GM19351 (cell line): ENCODE results near the gene NEMP1.
"Not testable (repeated sequence)": the region's sequence is repeated elsewhere in the genome, so short reads cannot be mapped to it uniquely, and the experiment has no call there.

ENCODE experiments used
- ATAC-seq: cut with Tn5 transposase; IDR thresholded peaks from one replicate; pipeline ENCODE4 v1.9.1; 2021; ENCODE audit warnings: mild to moderate bottlenecking, moderate library complexity; ENCODE audit not compliant: unreplicated experiment

NEMP1 gene

DNA sequence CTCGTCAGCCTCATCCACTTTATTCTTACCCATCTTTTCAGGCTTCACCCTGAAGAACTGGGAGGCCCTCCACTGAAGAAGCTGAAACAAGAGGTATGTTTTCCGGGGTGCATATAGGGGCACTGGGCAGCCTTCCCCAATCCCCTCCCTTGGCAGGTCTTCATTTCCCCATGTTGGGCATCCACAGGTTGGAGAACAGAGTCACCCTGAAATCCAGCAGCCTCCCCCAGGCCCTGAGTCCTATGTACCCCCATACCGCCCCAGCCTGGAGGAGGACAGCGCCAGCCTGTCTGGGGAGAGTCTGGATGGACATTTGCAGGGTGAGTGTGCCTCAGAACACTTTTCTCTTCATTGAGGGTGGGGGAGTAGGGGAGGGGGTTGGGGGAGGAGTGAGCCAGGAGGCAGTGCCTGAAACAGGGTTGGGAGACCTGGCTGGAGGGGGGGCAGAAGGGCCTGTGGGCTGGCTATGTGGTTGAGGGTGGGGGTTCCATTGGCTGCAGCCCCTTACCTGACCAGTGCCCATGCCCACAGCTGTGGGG lies 14.4 kb upstream of the NEMP1 start:
- ATAC-seq = no peak

DNA sequence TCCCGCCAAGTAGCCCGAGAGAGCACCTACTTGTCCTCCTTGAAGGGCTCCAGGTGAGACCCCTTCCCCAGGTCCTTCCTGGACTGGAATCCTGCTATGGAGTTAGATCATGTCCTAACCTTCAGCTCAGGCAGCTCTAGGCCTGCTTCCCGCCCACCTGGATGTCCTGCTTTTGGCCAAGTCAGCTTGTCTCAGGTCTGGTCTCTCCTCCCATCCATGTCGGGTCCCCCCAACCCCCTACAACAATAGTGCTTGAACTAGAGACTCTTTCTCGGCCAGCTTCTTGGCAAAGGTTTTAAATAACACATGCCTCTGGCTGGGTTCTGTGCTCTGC lies 13.9 kb upstream of the NEMP1 start:
- ATAC-seq = no peak

DNA sequence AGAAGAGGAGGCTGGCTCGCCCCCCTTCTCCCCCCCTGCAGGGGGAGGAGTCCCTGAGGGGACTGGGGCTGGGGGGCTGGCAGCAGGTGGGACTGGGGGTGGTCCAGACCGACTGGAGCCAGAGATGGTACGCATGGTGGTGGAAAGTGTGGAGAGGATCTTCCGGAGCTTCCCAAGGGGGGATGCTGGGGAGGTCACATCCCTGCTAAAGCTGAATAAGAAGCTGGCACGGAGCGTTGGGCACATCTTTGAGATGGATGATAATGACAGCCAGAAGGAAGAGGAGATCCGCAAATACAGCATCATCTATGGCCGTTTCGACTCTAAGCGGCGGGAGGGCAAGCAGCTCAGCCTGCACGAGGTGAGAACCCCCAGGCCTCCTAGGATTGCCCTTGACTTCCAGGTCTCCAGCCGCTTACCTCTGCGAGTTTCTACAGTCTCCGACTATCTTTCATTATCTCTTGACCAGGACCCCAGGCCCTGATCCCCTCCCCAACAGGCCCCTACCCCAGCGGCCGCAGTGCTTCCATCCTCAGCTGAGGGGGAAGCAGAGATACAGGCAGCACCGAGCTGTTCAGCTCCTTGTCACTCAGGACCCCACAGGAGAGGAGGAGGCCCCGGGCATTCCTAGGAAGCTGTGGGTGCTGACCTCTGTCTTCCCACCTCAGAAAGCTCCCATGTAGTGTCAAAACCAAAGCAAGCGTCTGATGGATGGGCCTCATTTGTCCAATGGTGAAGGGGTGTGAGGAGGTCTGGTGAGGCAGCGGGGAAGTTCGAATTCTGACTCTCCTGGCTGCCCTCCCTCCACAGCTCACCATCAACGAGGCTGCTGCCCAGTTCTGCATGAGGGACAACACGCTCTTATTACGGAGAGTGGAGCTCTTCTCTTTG lies 13.3 kb upstream of the NEMP1 start:
- no peak for ATAC-seq

DNA sequence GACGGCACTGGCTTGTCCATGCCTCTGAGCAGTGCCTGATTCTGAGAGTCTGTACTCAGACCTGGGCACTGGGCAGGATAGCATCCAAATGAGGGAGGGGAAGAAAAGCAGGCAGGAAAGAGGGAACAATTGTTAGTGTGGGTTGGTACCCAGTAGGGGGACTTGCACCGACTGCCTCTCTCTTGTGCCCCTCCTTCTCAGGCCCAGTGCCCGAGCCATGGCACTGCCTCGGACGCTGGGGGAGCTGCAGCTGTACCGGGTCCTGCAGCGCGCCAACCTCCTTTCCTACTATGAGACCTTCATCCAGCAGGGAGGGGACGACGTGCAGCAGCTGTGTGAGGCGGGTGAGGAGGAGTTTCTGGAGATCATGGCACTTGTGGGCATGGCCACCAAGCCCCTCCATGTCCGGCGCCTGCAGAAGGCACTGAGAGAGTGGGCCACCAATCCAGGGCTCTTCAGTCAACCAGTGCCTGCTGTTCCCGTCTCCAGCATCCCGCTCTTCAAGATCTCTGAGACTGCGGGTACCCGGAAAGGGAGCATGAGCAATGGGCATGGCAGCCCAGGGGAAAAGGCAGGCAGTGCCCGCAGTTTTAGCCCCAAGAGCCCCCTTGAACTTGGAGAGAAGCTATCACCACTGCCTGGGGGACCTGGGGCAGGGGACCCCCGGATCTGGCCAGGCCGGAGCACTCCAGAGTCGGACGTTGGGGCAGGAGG lies 12.5 kb upstream of the NEMP1 start:
- ATAC-seq = no peak

DNA sequence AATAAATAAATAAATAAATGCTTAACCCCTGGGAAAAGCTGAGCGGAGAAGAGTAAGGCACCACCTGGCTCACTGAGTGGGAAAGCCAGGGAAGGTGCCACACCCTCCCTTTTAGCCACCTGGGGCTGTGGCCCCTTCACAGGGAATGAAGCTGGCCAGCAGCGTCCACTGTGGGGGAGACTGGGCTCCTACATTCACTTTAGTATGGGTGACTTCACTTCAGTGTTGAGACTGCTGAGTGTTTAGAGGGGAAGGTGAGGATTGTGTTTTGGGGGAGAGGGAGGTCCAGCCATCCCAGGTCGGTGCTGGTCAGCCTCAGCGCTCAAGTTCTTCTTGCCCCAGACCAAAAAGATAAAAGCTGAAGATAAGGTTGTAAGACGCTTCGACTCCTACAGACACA lies 11.9 kb upstream of the NEMP1 start:
- ATAC-seq = no peak

DNA sequence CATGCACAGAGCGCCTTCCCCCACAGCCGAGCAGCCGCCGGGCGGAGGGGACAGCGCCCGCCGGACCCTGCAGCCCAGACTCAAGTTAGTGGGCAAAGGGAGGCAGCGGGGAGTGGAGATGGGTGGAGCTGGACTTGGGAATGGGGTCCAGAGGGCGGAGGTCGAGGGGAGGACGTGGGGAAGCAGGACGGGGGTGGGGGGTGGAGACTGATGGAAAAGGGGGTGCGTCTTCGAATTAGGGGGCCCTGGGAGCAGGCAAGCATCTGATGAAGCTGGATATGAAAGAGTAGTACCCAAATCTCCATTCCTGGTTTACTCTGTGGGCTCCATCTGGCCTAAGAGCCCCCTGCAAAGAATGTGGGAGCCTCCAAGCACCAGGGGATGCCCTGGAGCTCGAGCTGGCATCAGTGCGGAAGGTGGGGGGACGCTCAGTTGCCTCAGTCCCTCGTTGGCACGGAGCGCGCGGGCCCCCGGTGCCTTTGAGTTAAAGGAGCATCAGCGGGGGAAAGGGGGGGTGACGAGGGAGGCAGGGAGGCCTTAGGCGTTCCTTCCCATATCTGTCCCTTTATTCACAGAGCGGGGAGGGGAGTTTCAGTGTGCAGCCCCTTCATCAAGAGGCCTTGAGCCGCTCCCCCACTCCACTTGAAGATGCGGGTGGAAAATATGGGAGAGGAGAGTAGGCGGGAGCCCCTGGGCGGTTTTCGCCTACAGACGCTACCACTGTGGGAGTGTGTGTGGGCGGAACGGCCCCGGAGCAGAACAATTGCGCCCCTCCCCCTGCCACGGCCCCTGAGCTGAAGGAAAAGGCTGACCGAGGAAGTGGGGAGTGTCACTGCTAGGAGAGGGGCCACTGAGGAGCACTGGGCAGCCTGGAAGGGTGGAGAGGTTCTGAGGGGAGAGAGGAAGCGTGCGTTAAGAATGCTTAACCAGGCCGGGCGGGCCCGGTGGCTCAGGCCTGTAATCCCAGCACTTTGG lies 11.0 kb upstream of the NEMP1 start:
- no peak for ATAC-seq

DNA sequence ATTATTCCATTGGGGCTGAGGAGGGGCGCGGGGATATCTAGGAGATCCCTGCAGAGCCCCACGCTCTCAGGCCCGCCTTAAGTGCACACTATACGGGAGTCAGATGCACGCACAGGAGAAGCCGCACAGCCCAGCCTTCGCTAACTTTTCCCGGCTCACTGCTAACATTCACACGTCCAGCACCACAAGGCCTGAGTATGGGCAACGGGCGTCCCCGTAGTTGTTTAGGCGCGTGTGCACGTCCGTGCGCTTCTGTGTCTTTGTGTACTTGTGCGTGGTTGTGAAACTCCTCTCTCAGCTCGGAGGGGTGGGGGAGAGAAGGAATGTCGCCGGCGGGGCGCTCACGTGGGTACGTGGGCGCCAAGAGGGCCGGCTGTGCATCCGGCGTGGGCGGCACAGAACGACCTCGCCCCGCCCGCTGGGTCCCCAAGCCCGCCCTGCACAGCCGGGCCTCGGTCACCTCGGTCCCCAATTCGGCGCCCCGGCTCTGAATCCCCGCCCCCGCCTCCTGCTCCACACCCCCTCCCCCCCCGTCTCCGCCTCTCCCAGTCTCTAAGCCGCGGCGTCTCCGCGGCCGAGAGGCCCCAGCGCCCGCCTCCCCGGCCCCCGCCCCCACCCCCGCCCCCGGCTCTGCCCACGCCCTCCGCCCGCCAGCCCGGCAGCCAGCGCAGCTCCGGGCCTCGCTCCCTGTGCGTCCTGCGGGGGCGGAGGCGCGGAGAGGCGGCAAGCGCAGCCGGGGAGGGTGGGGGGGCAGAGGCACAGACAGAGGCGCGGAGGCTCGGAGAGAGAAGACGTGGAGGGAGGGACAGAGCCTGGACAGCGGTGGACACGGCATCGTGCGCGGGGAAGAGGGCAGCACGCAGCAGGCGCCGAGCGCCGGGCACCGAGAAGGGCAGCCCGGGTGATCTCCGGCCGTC lies 10.0 kb upstream of the NEMP1 start, which contains the start of gene NAB2:
Gene NAB2 (plus strand): TSS at position 761 of the 917 bp plus-strand sequence. CDS start 158 bp downstream, outside the sequence.
- peak; percentile 53 for ATAC-seq

DNA sequence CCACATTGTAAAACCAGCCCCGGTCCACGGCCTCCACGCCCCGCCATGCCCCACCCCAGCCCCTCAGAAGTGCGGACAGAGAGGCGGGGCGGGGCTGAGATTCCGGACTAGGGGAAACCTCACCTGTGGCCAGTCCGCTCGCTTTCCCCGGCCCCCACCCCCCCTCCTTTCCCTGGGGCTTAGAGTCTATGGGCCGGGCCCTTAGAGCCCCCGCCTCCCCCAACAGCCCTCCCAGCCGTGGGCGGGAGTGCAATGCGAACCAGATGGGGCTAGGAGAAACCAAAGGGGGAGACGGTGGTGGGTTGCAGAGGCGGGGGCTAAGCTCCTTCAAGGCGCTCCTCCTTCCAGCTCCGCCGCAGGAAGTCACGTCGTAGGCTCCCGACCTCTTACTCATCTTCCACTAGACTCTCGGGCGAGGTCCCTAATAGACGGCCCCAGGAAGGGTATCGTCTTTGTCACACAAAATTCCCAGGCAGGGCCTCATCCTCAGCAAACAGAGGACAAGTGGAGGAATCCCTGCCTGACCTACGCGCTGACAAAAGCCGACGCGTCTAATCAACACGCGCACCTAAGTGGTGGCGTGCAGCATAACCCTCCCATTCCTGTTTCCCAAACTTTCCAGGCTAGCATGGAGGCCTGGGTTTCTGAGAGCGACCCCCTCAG lies 9.2 kb upstream of the NEMP1 start:
- ATAC-seq = peak; percentile 40

DNA sequence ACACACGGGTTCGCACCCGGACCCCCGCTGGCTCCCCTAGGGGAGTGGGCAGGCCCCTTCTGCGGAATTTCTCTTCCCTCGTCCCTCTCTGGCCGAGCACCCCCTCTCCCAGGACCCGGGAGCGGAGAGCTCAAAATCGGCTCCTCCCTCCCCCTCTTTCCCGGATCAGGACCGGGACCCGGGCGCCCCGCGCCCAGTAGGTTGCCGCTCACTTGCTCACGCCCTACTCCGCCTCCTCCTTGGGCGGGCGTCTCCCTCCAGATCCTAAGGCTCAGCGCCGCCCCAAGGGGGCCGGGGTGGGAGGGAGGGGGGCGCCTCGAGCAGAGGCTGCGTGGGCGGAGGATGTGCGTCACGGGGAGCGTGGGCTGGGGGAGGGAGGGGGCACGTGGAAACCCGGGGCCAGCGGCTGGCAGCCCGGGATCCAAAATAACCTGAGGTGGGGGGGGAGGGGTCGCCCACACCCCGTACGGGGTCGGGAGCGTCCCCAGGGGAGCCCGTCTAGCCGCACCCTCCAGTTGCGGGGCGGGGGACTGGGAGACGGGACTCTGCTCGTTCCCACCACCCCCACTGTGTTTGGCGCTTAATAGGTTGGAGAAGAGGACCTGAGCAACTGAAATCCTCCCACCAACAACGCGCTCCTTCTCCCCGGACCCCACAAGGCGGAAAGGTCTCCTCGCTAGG lies 8.6 kb upstream of the NEMP1 start:
- ATAC-seq = peak; percentile 29

DNA sequence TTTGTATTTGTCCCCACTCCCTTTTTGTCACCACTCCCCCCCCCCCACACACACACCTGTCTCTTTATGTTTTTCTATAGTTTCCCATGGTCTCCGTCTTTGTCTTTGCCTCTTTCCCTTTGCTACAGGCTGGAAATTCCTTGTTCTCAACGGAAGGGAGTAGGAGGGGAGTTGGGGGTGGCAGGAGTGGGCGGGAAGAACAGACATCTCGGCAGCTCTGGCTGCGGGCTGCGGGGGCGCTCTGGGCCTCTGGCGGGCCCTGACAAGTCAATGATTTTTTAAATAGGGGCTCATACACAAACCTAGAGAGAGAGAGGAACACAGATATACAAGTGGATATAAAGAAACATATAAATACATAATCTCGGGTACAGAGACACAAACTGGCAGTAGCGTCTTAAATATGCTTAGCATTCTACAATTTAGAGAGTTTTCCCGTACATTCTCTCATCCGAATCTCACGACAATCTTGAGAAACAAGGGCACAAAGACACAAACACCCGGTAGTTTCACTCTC lies 8.0 kb upstream of the NEMP1 start:
- ATAC-seq = no peak

DNA sequence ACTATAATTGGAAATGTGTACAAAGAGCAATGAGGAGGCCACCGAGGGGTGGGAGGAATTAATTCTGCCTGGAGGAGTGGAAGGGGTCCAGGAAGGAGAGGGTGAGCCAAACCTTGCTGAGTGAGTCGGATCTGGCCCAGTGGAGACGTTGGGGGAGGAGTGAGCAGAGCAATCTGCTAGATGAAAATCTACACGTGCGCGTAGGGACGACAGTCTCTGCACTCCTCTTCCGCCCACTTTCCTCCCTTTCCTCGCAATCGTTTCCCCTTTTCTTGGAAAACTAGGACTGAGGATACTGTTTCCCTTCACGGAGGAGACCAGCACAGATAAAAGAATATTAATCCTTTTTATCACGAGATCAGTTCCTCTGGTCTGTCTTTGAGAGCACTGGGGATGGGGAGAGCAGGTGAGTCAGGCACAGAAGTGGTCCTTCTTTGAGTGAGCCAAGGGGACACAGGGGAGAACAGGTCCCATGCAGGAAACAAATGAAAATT lies 7.5 kb upstream of the NEMP1 start:
- no peak for ATAC-seq

DNA sequence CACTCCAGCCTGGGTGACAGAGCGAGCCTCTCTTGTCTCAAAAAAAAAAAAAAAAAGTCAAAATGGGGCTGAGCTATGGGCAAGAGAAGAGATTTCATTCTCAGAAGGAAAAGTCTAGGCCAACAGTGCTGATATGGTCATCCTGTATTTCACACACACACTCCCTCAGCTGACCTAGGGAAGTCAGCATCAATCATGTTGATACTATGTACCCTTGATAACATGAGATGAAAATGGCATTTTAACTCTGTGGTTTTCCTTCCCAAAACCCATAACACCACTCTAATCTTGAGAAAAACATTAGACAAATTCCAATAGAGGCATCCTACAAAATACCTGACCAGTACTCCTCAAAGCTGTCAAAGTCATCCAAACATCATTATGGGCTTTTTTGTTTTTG lies 2.3 kb upstream of the NEMP1 start:
- no peak for ATAC-seq

DNA sequence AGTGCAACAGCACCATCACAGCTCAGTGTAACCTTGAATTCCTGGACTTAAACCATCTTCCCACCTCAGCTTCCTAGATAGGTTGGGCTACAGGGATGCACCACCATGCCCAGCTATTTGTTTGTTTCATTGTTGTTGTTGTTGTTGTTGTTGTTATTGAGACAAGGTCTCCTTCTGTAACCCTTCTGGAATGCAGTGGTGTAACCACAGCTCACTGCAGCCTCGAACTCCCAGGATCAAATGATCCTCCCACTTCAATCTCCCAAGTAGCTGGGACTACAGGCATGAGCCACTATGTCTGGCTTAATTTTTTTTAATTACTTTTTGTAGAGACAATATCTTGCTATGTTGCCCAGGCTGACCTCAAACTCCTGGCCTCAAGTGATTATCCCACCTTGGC lies 1.2 kb upstream of the NEMP1 start:
- no peak for ATAC-seq

DNA sequence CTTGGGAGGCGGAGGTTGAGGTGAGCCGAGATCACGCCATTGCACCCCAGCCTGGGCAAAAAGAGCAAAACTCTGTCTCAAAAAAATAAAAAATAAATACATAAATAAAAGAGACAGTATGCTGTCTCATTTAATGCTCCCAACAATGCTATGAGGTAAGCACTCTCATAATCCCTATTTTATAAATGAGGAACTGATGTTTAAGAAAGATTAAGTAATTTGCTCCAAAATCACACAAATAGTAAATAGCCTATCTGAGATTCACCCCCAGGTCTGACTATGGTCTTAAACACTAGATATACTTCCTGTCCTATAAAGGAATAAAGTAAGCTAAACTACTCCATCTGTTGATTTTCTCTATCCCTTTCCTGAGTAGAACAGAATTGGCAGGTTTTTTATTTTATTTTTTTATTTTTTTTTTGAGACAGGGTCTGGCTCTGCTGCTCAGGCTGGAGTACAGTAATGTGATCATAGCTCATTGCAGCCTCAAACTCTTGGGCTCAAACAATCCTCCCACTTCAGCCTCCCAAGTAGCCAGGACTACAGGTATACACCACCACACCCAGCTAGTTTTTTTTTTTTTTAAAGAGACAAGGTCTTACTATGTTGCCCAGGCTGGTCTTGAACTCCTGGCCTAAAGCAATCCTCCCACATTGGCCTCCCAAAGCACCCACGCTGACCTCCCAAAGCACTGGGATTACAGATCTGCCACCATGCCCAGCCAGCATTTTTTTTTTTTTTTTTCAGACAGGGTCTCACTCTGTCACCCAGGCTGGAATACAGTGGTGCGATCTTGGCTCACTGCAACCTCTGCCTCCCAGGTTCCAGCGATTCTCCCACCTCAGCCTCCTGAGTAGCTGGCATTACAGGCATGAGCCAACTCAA lies 4.8 kb downstream of the NEMP1 start:
- ATAC-seq = not testable (repeated sequence)

DNA sequence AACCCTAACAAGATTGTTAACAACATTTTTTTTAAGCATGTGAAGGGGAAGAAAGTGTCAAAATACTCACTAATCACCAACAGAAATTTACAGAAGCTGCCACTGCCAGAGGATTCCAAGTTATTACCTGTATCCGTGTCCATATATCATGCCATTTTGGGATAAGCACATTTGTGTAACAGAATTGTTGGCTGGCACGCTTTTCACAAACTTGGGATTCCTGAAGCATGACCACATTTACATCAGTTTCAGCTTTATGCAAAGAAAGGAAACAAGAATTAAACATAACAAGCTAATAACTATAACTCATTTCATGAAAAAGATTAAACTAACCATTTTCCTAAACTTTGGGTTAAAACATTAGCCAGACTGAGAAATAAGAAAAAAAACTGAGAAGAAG lies 5.9 kb downstream of the NEMP1 start:
- ATAC-seq = no peak

DNA sequence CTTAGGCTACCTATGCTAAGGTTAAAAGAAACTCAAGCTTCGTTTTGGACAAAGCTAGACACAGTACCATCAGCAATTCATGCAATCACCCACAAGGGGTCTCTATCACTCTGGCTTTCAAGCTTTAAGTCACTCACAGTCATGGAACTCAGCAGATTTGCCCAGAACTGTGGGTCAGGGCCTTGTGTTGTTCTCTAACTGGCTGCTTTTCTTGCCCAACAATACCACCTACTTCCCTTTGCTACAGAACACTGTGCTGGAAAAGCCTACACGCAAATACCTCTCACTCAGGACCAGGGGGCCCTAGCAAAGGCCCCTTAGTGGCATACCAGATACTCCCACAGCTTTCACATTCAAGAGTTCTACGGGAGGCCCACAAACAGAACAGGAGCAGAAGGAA lies 9.1 kb downstream of the NEMP1 start:
- peak; percentile 85 for ATAC-seq

DNA sequence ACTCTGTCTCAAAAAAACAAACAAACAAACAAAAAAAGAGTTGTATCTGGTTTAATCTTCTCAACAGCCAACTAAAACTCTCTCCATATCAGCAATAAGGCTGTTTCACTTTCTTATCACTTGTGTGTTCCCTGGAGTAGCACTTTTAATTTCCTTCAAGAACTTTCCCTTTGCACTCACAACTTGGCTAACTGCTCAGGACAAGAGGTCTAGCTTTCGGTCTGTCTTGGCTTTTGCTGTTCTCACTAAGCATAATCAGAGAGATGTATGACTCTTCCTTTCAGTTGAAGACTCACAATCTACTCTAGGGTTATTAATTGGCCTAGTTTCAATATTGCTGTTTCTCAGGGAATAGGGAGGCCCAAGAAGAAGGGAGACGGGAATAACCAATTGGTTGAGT lies 12.3 kb downstream of the NEMP1 start:
- no peak for ATAC-seq
